ELR (cell line): ENCODE data around the gene AGPAT2.

ENCODE experiments used
- DNase-seq: peaks from one replicate; pipeline ENCODE4 v3.0.0-alpha.2; 2015; ENCODE audit warnings: low read depth

Gene AGPAT2

DNA sequence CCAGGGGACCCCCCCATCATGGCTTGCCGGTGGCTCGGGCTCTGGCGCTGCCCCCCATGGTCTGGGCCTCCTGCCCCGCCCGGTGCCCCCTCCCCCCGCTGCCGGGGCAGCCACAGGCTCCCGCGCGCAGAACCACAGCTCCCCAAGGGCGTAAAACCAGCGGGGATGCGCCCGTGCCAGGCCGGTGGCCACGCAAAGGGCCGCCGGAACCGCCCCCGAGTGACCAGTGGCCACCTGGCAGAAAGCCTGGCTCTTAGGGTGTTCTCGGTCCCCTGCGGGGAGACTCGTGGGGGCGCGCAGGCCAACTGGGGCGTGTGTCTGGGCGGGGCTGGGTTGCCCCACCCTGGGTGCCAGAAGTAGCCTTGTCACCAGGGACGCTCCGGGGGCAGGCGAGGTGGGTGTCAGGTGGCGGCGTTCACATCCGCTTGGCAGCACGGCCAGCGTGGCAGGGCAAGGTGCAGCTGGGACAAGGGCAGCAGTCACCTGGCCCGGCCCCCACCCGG, 515 bp upstream of the AGPAT2 start:
- DNase-seq: no peak

DNA sequence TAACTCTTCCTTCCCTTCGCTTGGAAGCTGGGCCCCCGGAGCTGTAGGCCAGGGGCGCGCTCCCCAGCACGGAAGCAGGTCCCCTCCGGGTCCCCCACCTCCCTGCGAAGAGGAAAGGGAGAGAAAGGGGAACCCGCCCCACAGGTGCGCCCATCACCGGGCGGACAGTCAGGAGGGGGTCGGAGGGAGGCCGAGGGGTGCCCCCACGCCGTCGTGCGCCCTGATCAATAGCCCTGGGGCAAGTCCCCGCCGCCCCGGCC, 793 bp downstream of the AGPAT2 start:
- DNase-seq: no peak

DNA sequence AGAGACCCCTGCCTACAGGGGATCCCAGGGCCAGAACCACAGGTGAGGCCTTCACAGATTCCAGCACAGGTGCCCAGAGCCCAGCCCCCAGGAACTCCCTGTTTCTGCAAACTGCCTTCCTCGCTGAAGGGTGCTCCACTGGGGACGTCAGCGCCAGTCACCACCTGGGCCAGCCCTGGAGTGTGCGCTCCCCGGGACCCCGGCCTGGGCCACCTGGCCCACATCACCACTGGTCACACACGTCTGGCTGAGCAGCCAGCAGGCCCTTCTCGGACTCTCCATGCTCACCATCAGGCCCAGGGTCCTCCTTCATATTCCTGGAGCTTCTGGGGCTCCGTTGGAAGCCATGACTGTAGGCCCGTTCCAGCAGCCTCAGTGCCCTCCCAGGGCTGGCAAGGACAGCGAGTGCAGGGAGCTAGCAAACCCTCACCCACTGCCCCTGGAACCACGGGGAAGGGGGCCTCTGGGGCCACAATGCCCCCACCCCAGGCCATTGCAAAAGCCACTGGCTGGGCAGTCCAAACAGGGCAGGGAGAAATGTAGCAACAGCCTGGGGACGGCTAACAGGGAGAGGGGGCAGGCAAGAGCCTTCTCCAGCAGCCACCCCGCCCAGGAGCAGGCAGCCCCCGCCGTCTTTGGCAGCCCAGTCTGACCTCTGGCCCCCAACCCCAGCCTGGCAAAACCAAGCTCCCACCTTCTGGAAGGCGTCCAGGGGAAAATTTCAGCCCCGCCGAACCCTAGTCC, 1.3 kb downstream of the AGPAT2 start:
- DNase-seq: no peak

DNA sequence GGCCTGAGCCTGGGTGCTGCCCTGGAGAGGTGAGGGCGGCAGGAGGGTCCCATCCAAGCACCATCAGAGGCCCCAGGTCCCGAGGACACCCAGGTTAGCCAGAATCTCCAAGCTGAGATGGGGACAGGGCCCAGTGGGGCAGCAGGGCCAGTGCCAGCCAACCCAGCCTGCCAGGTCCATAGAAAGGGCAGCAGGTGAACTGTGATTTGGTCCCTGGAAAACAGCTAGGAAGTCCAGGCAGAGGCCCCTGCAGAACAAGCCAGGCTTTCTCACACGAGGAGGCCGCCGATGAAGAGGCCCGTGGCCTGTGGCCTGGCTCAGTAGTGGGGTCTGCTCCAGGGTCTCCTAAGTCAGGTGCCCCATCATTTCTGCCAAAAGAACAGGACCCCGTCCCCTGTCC, 2.0 kb downstream of the AGPAT2 start:
- DNase-seq: no peak

DNA sequence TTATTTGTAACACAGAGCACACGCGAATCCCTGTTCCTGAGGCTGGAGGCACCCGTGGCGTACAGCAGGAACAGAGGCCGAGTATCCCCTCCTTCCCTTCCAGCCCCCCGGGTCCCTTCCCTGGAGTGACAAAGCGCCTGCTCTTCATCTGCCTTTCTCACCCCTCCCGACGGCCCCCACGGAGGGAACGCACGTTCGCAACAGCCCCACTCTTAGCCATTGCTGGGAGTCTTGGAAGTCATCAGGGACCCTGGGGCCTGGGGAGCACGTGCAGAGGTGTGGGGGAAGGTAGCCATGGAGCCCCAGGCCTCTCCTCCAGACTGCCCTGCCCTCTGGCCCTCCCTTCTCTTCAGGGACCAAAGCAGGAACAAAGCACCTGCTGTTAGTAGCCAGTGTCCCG, 2.5 kb downstream of the AGPAT2 start:
- DNase-seq: no peak

DNA sequence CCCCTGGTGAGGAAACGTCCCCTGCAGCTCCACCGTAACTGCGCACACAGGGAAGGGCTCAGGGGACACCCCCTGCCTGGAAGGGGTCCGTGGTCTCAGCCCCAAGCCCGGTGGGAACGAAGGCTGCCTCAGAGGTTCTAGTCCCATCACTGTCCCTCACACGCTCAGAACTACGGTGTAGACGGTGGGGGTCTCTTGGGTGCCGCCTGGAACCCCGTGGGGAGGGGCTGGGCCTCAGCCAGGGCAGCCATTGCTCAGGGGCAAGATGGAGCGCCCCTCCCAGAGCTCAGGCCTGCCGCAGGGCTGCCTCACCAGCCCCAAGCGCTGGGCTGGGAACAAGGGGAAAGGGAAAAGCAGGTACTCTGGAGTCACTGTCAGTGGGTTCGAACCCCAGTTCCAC, 2.9 kb downstream of the AGPAT2 start:
- DNase-seq: no peak

DNA sequence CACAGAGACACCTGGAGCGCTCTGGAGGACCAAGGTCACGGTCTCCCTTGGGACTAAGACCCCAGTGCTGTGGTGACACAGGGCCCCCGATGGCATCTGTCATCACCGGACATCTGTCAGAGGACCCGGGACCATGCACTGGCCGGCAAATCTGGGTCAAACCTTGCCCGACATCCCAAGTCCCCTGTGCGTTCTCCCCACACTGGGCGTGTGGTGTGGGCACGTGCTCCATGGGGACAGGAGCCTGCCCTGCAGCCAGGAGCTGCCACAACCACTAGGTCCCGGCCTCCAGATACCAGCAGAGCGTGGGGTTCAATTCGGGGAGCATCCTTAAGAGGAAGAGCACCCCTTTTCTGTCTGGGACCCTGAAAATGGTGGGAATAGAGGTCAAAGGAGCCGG, 3.5 kb downstream of the AGPAT2 start:
- no peak for DNase-seq

DNA sequence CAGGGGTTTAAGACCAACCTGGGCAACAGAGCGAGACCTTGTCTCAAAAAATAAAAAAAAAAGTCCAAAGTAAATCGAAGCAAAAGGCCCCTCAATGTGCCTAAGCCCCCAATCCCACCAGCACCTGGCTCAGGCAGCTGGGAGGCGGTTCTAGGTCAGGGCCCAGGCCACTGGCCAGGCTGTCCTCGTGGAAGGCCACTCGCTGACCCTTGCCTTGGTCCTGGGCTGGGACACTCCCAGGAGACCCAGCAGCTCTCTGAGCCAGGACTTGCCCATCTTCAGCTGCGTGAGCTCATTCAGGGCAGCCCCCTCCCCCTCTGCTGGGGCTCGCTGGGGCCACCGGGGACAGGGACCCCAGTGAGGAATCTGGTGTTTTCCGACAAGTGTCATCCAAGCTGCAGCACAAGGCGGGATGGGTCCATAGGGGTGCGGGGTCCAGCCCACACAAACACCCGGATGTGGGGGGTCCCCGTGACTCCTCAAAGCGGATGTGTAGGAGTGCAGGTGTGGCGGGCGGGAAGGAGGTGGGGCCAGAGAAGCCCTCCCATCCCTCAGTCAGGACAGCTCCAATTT, 4.0 kb downstream of the AGPAT2 start:
- DNase-seq: no peak

DNA sequence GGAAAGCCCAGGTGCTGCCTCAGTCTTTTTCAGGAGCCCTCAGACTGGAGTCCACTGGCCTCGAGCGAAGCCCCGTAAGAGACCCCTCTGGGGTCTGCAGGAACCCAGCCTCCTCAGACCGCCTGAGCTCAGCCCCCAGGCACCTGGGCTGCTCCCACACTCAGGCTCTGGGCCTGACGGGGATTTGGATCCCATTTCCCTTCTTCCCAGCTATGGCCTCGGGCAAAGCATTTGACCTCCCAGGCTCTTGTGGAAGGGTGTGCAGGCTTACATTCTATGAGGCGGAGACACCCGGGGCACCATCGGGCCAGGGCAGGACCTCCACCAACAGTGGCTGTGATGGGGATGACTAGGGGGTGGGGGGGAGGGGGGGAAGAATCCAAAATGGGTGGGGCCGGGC, 4.5 kb downstream of the AGPAT2 start:
- DNase-seq: no peak

DNA sequence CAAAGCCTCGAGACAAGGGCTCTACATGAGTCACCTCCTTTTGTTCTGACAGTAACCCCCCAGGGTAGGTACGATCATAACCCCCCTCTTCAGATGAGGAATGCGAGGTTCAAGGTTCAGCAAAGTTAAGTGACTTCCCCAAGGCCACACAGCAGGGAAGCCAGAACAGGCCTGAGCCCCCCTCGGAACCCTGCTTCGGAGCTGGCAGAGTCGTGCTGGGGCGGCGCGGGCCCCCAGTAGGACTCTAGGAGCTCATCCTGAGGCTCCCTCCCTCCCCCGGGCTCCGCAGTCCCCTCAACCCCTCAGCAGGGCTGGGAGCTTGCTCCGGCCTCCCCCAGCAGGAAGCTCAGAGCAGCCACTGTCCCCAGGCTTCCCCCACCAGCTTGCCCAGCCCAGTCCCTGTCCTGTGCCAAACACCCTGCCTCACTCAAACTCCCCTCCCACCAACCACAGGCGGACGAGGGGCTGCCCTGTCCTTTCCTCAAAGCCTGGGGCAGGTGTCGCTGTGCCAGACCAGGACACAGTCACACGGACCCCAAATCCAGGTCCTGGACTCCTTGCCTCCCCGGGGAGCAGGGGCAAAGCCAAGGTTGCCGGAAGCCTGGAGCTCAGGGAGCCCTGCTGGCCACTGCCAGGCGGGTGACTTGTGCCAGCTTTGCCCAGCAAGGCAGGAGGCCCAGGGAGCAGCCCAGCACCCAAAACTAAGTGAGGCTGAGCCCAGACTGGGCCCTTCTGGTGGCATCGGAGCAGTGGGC, 5.1 kb downstream of the AGPAT2 start:
- no peak for DNase-seq

DNA sequence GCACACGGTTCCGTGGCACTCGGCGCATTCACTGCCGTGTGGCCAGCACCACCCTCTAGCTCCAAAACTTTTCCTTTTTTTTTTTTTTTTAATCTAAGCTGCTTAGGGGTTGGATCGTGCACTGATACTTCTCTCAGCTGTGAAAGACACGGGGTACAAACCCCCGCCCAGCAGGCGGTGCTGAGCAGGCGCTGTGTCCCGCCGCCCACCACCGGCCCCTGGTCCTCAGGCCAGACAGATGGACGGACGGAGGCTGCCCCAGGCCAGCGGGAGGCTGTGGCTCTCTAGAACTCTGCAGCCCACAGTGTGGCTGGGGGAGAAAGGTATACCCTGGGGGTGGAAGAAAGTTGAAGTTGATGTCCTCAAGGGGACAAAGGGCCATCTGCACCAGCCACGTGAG, 6.2 kb downstream of the AGPAT2 start:
- no peak for DNase-seq

DNA sequence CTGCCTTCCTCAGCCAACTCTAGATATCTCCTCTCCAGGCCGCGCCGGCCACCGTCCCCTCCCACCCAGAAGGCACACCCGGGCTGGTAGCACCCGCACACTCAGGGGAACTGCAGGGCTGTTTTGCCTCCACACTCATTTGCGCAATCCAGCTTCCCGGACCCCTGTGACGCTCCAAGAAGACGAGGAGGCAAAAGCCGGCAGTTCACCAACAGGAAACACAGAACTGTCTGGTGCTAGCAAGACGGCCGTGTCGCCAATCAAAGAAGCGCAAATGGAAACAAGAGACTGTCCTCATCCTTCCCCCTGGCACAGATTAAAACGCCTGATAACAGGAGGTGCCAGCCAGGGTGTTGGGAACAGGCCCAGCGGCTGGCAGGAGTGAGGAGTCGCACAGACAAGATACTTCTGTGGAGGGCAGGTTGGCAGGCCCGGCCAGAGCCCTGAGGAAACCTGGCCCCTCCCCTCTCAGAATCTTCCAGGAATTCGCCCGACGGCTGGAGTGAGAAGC, 7.8 kb downstream of the AGPAT2 start:
- no peak for DNase-seq

DNA sequence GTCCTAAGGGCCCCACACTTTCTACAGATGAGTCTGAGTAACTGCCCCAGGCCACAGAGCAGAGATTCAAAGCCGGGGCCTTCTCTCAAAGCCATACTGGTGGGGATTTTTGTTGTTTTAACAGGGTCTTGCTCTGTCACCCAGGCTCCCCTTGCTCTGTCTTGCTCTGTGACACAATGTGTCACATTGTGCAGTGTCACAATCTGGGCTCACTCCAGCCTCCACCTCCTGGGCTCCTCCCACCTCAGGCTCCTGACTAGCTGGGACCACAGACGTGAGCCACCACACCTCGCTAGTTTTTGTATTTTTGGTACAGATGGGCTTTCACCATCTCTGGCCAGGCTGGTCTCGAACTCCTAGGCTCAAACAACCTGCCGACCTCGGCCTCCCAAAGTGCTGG, 8.6 kb downstream of the AGPAT2 start:
- DNase-seq: no peak

DNA sequence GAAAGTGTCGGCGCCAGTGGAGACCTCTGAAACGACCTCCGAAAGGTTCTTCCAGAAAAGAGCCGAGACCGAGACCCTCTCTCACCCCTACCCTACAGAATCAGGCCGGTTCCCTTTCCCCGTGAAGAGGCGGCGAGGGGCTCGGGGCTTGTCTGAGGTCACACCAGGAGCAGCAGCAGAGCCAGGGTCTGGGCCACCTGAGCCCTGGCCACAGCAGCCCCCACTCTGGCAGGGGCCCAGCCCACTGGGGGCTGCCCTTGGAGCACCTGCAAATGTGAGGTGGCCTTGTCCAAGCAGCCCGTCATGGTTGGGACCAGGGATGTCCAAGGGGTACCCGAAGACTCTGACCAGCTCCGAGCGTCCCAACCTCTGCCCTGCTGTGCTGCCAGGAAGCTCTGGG, 9.2 kb downstream of the AGPAT2 start:
- no peak for DNase-seq

DNA sequence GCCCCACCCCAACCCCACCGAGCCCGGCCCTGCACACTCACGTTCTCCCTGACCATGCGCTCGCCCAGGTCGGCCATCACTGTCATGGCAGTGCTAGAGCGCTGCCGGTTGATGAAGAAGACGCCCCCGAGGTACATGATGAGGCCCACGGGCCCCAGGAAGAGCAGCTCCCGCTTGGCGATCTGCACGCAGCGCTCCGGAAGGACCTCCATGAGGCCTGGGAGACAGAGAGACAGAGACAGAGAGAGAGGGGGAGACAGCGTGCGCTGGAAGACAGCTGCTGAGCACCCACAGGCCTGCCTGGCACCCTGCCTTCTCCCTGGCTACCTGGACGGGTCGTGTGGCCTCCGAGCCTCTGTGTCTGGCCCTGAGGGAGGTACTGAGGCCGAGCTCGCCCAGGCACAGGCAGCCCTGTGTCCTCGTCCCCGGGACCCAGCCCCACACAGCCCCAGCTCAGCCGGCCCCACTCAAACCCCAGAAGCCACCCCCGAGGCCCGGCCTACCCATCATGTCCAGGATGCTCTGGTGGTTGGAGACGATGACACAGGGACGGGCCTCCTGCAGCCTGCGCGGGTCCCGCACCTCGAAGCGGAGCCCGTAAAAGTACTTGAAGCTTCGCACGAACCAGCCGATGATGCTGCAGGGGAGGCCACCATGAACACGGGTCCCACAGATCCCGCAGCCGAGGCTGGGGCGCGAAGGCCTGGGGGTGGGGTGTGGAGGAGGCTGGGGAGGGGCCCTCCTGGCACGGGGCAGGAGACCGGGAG, 10.2 kb downstream of the AGPAT2 start:
- no peak for DNase-seq

DNA sequence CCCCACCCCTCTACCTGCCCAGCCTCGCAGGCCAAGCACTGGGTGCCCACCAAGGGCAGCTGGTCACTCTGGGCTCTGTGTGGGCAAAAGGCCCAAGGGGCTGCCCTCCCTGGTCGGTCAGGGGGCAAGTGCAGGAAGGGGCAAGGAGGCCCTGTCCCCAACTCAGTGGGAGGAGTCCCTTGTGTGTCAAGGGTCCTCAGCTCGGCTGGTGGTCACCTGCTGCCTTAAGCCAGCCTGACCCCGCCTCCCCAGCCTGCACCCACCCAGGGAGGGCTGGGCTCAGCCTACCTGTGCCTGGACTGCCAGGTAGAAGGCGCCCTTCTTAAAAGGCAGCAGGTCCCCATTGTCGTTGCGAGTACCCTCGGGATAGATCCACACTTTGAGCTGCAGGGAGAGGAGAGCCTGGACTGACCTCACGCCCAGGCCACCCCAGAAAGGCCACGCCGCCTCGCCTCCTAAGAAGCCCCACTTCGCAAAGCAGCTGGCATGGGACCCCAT, 10.9 kb downstream of the AGPAT2 start:
- DNase-seq: no peak

DNA sequence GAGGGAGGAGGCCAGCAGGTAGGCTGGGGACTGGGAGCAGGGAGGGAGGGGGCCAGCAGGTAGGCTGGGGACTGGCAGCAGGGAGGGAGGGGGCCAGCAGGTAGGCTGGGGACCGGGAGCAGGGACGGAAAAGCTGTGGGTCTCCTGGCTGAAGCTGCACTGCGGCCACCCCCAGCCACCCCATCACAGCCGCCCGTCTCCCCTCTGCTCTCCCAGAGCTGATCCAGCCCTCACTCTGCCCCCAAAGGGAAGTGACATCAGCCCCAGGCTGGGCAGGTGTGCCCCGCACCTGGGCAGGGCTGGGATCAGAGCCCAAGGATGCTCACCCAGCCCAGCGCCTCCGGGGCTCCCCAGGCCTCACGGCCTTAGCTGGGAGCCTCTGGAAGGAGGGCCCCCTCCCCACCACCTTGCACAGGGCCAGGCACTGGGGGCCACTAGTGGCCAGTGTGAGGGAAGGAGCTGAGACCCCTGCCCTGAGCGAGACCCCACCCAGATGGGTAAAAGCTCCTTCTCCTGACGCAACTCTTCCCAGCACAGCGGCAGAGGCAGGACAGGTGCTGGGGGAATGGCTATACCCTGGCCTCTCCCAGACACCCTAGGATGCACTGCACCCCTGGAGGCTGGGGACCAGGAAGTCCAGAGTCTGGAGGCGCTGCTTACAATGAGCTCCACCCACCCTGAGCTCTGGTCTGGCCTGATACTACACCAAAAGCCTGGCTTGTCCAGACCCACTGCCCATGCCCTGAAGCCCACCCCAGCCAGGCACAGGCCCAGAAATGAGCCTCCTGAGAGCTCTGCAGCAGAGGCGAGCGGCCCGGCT, 11.6 kb downstream of the AGPAT2 start:
- no peak for DNase-seq

DNA sequence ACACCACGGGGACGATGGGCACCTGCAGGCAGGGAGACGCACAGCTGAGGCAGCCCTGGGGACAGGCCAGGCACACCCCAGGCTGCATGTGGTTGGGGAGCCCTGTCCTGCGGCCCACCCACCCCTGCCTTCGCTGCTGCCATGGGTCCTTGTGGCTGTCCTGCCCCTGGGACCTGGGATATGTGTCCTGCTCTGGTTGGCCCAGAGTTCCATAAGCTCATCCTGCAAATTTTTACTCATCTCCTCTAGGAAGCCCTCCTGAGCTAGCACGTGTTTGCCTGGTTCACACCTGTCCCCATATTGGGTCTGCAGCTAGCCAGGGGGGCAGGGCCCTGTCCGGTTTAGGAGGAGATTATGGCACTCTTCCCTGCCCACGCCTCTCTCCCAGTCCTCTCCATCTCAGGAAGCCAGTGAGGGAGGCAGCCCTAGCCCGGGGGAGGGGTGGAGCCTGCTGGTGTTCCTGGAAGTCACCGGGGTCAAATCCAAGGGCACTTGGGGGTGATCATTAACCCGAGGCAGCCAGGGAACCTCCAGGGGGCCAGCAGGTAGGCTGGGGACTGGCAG, 12.4 kb downstream of the AGPAT2 start:
- DNase-seq: no peak

DNA sequence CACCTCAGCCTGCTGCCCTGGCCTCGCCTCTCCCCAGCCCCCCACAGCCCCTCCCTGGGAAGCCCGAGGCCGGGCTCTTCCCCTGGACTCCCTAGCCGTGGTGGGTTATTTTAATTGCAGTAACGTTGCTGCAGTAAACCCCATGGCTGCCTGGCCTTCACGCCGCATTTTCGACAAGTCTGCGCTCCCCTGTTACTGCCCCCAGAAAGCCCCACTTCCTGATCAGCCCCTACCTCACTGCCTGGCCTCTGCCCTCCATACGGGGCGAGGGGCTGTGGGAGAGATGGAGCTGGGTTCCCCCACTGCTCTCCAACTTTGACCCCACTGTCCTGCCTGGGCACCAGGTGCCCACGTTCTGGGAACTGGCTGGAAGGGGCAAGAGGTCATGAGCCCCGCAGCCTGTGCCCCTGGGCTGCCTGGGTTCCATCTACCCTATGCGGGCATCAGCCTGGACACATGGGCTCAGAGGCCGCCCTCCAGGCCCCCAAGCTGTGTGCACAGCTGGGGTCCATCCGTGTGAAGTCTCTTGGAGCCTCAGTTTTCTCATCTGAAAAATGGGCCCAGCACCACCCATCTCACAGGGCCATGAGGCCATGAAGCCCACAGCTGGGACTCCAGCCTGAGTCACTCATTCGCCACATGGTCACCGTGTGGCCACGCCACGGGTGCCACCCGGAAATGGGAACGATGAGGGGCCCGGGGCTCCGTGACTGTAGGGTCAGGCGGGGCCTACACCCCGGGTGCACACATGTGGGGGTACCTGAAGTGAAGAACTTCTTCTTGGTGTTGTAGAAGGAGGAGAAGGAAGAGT, 13.1 kb downstream of the AGPAT2 start:
- no peak for DNase-seq
